IPS DF 4.7 (cell line): ENCODE results near the gene ICA1.
"Not testable (repeated sequence)": the region's sequence is repeated elsewhere in the genome, so short reads cannot be mapped to it uniquely, and the experiment has no call there.

Experiments used
- DNase-seq: peaks from one replicate; pipeline ENCODE4 v3.0.0-alpha.2; 2013; ENCODE audit warnings: low spot score; ENCODE audit errors: extremely low read depth

ICA1 gene

DNA sequence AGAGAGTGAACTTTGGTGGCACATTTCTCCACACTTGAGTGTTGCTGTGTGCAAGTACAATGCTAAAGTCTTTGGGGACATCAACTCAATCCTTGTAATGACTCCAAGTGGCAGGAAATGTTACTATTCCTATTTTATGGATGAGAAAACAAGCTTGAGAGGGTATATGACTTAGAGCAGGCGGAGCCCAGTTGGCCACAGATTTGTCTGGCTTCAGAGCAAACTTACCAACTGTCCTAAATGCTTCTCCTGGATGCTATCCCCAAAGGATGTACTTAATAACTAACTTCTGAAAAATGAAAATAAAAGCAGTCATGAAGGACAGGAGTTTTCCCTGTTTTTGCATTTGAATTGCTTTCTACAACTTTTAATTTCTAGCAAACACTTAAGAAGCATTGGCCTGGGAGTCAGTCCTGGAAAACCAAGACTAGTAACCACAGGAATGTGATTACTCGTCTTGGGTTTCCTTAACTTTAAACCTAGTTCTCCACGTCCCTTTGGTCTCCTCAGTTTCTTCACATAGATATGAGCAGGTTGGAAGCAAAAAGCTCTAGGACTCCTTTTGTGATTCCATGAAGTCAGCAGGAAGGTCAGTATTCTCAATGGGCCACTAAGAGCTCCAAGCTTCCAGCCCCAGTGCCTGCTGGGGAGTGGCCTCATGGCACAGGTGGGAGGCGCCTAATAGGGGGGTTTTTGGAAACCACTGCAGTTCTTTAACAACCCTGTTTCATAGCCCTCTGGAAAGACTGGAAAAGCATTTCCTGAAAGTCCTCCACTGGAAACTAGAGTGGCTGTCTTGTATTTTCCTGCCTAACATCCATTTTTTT lies 152.6 kb downstream of the ICA1 start:
- DNase-seq: no peak

DNA sequence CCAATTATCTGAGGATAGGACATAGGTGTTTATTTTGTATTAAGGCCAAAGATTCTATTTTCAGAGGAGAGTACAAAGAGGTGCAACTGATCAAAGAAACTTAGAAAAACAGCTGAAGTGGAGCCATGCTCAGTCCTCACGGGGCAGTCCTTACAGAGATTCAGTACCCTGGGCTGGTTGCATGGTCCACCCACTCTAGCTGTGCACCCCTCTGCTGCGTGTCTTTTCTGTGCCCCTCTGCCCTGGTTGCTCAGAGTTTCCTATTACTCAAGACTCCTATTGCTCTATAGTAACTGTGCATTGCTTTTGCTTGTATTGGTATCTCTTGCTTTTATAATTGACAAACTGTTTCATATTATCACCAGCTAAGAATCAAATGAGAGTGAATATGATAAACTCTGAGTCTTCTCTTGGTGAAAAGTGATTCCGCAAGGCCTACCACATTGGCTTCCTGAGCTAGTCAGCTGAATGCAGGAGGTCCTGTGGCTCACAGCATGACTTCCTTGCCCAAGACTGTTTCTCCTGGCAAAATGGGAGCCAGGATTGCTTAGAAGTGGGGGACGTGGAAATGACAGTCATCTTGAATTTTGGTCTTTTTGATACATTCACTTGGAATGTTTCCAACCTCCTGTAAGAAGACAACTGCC lies 156.4 kb downstream of the ICA1 start:
- no peak for DNase-seq

DNA sequence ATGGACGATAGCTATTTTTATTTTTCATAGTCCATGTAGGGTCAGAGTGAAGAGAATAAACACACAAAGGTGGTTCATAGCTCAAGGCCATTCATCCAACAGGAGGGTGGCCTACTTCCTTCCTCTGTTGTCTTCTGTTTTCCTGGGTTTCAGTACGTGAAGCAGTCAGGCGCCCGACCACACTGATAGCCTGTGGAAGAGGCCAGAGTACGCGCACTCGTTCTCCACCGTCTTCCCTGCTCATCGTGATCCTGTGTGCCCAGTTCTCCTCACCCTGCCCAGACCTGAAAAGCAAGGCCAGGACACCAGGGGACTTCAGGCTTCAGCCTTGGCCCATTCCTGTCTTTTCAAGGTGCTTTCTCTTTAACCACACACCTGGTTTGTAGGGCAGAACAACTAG lies 158.7 kb downstream of the ICA1 start:
- no peak for DNase-seq

DNA sequence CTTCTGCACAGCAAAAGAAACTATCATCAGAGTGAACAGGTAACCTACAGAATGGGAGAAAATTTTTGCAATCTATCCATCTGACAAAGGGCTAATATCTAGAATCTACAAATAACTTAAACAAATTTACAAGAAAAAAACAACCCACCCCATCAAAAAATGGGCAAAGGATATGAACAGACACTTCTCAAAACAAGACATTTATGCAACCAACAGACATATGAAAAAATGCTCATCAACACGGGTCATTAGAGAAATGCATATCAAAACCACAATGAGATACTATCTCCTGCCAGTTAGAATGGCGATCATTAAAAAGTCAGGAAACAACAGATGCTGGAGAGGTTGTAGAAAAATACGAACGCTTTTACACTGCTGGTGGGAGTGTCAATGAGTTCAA lies 160.7 kb downstream of the ICA1 start:
- not testable (repeated sequence) for DNase-seq

DNA sequence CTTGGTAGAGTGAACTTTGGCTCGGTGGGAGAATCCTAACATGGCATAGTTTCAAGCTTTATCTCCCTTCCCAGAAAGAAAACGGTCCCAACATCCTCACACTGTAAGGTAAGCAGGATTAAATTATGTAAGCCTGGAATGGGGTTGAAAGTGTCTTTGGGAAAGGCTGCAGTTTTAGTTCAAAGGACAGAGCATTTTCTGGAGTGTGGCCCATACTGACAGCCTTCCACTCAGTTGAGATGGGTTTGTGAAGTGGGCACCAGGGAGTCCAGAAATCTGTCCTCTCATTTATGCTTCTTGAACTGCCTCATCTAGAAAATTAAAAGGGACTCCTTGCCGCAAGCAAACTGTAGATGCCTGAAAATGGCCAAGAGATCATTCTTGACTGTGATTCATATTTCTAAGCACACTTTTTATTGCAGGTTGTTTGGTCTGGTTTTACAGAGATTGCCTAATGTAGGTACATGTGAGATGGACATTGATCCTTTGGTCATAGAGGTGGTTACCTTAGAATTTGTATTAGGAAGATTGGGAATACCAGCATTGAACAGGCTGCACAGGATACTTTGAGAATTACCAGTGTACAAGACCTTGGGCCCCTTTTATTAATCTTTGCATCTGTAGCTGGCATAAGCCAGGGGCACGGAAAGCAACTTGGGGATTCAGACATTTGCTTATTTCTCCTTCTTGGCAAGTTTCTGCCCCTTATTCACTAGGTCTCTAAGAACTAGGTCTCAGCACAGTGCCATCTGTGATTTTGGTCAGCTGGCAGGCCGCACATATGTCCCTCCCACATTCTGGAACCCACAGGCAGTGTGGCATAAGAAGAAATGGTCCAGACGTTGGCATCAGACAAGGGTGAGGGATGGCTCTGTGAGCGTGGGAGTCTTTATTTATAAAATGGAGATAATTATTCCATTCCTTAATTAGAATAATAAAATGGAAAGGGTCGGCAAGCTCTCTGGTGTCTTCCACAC lies 167.5 kb downstream of the ICA1 start:
- DNase-seq: no peak

DNA sequence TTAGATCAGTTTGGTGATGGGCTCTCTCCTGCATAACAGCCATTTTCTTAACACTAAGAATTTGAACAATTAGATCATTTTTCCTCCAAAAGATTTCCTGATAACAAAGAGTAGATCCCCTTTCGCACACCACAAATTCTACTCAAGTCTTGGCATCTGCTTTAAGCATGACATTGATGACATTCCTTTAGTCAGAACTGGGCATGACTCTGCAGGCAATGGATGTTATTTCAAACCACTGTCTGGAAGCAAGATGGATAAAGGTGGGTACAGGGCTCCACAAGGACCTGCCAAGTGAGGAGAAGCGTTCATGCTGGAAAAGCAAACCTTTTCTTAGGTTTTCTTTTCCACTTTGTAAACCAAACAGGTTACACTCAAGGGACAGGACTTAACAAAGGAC lies 169.8 kb downstream of the ICA1 start:
- no peak for DNase-seq

DNA sequence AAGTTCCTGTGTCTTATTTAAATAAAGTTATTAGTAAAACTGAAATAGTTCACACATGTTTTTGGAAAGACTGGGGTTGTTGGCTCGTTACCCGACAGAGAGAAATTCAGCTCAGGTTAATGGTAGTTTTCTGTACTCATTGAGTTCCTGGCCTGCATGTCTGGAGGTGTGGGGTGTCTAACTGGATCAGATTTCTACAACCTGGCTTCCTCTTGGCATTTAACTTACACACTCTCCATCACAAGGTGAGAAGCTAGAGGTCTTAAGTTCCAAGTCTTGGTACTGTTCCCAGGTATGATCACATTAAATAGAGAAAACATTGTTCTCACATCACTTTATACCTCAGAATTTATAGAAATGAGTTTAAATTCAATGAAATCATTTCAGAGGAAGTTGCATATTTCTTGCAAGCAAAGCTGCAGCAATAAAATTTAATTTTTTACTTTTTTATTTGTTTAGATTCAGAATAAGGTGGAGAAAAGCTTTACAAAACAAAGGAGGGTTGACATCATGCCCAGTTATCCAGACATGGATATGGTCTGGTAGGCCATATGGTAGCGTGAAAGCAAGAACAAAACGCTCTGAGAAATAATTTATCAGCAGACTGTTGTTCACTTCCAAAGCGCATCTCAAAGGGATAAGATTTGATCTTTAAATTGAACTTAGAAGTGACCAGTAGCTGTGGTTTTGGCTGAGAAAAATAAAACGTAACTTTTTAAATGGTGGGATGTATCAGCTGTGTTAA lies 172.8 kb downstream of the ICA1 start:
- no peak for DNase-seq

DNA sequence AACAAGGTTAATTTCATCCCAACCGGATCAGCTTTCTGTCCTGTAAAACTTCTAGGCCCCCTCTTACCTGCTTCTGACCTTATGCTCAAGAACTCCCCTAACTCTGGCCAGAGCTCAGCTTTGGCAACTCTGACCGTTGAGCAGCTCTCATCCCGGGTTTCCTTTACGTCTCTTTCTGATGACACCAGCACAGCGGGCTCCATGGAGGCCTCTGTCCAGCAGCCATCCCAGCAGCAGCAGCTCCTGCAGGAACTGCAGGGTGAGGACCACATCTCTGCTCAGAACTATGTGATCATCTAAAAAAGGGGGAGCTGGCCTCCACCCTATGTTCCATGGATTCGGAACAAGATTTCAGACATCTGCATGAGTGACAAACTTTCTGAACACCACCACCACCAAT lies 175.7 kb downstream of the ICA1 start:
- DNase-seq: no peak

DNA sequence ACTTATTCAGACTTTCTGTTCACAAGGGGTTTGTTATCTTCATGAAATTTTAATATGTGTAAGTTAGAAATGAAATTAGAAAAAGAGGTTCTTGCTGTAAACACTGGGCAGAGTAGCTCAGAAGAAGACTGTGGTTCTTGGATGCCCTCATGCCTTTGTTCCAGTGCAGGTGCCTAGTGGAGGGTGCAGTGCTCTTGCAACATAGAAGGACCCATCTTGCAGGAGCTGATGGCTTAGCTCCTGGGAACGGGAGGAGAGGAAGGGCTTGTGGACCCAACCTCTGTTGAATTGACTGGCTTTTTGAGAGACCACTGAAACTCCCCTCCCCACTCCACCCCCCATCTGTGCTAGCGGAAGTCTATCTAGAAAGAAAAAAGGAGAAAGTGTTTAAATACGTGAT lies 176.5 kb downstream of the ICA1 start:
- no peak for DNase-seq

DNA sequence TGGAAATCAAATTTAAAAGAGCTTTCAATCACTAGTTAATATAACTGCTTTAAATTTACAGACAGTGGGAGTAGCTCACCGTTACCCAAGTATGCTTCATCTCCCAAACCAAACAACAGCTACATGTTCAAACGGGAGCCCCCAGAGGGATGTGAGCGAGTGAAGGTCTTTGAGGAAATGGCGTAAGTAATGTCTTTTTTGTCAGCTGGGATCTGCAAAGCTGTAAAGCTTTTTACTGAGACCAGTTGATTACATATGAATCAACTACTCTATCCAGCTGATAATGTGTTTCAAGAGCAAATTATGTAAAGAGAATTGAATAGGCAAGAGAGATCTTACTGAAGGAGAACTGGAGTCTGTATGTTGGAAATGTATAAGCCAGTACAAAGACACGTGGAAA lies 177.1 kb downstream of the ICA1 start:
- no peak for DNase-seq

DNA sequence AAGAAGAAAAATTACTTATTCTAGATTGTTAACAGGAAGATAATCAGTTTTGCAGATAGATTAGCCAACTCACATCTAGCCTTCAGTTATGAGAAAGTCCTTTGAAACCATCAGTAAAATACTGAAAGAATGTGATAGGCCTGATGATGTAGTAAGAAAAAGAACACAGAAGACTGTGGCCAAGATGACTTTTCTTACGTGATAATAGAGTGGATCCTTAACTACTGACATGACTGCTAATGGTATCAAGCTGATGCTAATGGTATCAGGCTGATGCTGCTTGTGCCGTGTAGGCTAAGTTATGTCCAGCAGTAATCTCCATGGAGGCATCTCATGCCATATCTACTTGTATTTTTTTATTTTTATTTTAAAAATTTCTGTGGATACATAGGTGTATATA lies 179.2 kb downstream of the ICA1 start:
- no peak for DNase-seq

DNA sequence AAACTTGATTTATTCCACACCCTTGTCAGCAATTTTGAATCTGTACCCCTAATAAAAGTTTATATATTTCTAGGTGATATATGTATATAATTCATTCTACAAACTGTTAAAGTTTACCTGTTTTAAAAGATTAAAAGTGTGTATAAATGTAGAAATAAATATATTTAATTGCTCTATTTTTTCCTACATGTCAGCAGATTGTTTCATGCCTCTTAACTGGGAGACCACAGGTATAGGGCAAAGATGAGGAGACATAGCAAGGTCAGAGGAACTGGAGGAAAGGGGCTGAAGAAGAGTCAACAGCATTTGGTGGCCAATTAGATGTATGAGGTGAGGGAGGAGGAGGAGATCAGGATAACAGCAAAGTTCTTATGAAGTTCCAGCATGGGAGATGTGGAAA lies 183.5 kb downstream of the ICA1 start:
- DNase-seq: no peak

DNA sequence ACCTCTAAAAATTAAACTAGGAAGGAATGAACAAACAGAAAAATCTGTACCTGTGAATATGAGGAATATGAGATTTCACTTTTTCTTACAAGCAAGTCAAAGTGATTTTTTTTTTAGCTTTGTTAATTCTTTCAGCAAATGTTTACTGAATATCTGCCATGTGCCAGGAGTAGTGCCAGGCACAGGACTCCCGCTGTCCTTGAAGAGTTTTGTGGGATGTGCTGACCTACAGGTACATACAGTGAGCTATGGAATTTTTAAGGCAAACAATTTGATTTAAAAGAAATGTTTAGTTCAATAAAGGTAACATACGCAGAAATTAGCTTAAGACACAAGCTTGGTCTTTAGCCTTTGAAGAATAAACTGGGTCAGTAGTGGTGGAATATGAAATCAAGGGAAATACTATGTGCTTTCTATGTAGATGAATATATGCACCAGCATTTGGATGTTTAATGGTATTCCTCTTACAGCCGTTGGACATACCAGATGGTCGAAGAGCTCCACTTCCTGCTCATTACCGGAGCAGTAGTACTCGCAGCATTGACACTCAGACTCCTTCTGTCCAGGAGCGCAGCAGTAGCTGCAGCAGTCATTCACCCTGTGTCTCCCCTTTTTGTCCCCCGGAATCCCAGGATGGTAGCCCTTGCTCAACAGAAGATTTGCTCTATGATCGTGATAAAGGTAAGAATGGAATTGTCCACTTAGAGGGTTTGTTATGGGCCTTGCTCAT lies 191.4 kb downstream of the ICA1 start:
- DNase-seq: no peak

DNA sequence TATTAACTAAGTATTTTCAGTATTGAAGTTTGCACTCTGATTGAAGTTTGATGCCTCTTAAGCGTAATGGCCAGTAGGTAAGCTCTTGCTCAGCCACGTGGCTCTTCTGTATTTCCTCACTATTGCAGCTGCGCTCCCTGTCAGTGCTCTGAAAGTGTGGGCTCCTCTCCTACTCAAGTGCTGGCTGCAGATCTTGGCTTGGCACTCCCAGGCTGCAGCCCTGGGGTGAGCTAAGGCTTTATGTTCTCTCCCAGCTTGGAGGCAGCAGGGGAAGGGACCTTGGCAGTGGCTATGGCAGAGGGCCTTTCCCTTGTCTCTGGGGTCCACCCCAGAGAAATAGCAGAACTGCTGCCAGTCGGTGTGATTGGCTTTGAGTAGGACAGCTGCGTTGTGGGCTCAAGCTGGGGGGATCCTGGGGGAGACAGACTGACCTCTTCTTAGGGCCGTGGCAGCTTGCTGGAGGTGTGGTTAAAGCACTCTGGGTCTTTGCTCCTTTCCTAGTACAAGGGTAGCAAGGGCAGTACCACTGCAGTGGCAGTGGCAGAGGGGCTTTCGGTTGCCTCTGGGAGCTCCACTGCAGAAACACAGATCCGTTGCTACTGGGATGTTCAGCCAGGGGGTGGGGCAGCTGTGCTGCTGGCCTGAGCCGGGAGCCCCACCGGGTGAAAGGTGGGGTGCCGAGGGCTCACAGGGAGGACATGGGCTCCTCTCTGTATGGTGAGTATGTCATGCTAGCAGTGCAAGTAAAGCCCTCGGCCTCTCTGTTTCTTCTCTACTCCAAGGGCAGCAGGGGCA lies 192.9 kb downstream of the ICA1 start:
- no peak for DNase-seq

DNA sequence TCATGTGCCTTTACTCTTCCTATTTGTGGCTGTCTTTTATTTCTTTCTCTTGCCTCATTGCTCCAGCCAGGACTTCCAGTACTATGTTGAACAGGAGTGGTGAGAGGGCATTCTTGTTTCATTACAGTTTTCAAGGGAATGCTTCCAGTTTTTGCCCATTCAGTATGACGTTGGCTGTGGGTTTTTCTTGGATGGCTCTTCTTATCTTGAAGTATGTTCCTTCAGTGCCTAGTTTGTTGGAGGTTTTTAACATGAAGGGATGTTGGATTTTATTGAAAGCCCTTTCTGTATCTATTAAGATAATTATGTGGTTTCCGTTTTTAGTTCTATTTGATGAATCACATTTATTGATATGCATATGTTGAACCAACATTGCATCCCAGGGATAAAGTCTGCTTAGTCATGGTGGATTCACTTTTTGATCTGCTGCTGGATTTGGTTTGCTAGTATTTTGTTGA lies 196.6 kb downstream of the ICA1 start:
- DNase-seq: no peak

DNA sequence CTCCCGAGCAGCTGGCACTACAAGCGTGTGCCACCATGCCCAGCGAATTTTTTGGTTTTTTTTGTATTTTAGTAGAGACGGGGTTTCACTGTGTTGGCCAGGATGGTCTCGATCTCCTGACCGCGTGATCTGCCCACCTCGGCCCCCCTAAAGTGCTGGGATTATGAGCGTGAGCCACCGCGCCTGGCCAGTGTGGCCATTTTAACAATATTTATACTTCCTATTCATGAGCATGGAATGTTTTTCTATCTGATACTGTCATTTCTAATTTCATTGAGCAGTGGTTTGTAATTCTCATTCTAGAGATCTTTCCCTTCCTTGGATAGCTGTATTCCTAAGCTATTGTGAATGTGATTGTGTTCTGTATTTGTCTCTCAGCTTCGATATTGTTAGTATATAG lies 197.1 kb downstream of the ICA1 start:
- no peak for DNase-seq

DNA sequence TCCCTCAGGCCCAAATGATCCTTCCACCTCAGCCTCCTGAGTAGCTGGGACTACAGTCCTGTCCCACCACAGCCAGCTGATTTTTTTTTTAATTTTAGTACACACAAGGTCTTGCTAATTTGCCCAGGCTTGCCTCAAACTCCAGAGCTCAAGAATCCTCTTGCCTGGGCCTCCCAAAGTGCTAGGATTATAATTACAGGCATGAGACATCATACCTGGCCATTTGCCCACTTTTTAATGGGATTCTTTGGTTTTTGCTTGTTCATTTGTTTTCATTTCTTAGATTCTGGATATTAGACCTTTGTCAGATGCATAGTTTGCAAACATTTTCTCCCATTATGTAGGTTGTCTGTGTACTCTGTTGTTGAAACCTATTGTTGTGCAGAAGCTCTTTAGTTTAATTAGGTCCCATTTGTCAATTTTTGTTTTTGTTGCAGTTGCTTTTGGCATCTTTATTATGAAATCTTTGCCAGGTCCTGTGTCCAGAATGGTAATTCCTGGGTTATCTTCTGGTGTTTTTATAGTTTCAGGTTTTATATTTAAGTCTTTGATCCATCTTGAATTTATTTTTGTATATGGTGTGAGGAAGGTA lies 198.2 kb downstream of the ICA1 start:
- no peak for DNase-seq

DNA sequence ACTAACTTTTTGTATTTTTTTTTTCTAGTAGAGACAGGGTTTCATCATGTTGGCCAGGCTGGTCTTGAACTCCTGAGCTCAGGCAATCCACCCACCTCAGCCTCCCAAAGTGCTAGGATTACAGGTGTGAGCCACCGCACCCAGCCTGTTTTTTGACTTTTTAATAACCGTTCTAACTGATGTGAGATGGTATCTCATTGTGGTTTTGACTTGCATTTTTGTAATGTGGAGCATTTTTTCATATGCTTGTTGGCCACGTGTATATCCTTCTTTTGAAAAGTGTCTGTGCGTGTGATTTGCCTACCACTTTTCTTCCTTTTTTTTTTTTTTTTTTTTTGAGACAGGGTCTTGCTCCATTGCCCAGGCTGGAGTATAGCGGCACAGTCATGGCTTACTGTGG lies 198.7 kb downstream of the ICA1 start:
- not testable (repeated sequence) for DNase-seq
